IgD-negative memory B cell (primary cell): ENCODE measurements around the gene CCRL2. TPM values are rescaled to one million over a fixed set of nuclear protein-coding genes. Genes with fewer than 3 reads are reported as not detected.

Experiments used
- H3K27ac Mint-ChIP-seq, 3 donors: one replicate each; pipeline ENCODE4 v1.8.0; 2020 to 2022; ENCODE audit warnings: mild to moderate bottlenecking in 3 of 3, mixed read lengths in 3 of 3, moderate library complexity in 1 of 3
- H3K27me3 Mint-ChIP-seq: one replicate; pipeline ENCODE4 v1.8.0; 2021; ENCODE audit warnings: mixed read lengths
- H3K36me3 Mint-ChIP-seq: one replicate; pipeline ENCODE4 v1.8.0; 2020; ENCODE audit warnings: mild to moderate bottlenecking, mixed read lengths
- H3K4me1 Mint-ChIP-seq, 3 donors: one replicate each; pipeline ENCODE4 v1.8.0; 2020 to 2022; ENCODE audit warnings: mixed read lengths in 3 of 3, mild to moderate bottlenecking in 1 of 3
- H3K4me3 Mint-ChIP-seq, 4 donors: one replicate each; pipeline ENCODE4 v1.8.0; 2020 to 2022; ENCODE audit warnings: mild to moderate bottlenecking in 4 of 4, mixed read lengths in 4 of 4, moderate library complexity in 3 of 4
- H3K9me3 Mint-ChIP-seq, 3 donors: one replicate each; pipeline ENCODE4 v1.8.0; 2020 to 2021; ENCODE audit warnings: mixed read lengths in 3 of 3, mild to moderate bottlenecking in 1 of 3
- polyA plus RNA-seq: library from polyadenylated mRNA; unstranded; fragments of 300-500 nt; fragmentation: Illumina TruSeq; gene quantifications from one replicate; pipeline ENCODE4 v1.2.3, GENCODE V29; 2021

CCRL2 gene
- polyA plus RNA-seq, 1 donor from 2014 or later: 1.3 TPM

DNA sequence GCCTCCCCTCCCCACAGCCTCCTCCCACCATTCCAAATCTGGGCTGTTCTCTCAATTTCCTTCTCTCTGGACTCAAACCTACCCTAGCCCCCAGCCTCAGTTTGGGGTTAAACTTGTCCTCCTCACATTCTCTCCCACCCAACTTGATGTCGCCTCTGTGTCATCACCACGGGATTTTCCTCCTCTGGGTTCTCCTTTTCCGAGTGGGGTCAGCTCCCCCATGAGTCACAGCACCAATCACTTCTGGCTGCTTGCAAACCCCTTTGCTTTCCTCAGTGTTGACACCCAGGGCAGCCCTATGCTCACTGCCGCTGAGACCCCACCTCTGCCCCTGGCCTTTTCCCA is 644 bp upstream of the CCRL2 start:
- peaks cover 7 to 23% (median 13%) of the 10 kb centered on the region in 3 donors for H3K4me1 Mint-ChIP-seq
- H3K9me3 Mint-ChIP-seq: peaks cover 2 to 4% (median 3%) of the 10 kb centered on the region in 3 donors
- H3K4me3 Mint-ChIP-seq: peak overlapping the region in 3 of 4 donors; percentile 21 to 93 (median 87)
- peaks cover 1% of the 10 kb centered on the region for H3K36me3 Mint-ChIP-seq
- H3K27ac Mint-ChIP-seq: peak overlapping the region in 2 of 3 donors; percentile 13 to 90
- peaks cover 6% of the 10 kb centered on the region for H3K27me3 Mint-ChIP-seq

DNA sequence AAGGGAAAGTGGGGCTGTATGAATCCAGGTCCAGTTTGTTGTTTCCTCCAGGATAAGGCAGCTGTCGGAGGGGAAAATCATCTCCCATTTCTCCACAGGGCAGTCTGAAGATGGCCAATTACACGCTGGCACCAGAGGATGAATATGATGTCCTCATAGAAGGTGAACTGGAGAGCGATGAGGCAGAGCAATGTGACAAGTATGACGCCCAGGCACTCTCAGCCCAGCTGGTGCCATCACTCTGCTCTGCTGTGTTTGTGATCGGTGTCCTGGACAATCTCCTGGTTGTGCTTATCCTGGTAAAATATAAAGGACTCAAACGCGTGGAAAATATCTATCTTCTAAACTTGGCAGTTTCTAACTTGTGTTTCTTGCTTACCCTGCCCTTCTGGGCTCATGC is 911 bp downstream of the CCRL2 start:
- Mint-ChIP-seq H3K4me1 (peaks cover 8 to 23% (median 13%) of the 10 kb centered on the region in 3 donors), H3K36me3 (peaks cover 1% of the 10 kb centered on the region), H3K27ac (no peak overlapping the region), H3K27me3 (peaks cover 4% of the 10 kb centered on the region), H3K9me3 (peaks cover 0 to 2% (median under 1%) of the 10 kb centered on the region in 3 donors), H3K4me3 (peak overlapping the region in 2 of 4 donors; percentile 29 to 93)

DNA sequence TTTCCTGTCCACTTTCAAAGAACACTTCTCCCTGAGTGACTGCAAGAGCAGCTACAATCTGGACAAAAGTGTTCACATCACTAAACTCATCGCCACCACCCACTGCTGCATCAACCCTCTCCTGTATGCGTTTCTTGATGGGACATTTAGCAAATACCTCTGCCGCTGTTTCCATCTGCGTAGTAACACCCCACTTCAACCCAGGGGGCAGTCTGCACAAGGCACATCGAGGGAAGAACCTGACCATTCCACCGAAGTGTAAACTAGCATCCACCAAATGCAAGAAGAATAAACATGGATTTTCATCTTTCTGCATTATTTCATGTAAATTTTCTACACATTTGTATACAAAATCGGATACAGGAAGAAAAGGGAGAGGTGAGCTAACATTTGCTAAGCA is 1.8 kb downstream of the CCRL2 start:
- peak overlapping the region in 1 of 4 donors; percentile 65 for H3K4me3 Mint-ChIP-seq
- peaks cover 1% of the 10 kb centered on the region for H3K36me3 Mint-ChIP-seq
- H3K9me3 Mint-ChIP-seq: no peaks in the 10 kb centered on the region
- peaks cover 8 to 23% (median 13%) of the 10 kb centered on the region in 3 donors for H3K4me1 Mint-ChIP-seq
- H3K27me3 Mint-ChIP-seq: peaks cover 2% of the 10 kb centered on the region
- no peak overlapping the region for H3K27ac Mint-ChIP-seq

DNA sequence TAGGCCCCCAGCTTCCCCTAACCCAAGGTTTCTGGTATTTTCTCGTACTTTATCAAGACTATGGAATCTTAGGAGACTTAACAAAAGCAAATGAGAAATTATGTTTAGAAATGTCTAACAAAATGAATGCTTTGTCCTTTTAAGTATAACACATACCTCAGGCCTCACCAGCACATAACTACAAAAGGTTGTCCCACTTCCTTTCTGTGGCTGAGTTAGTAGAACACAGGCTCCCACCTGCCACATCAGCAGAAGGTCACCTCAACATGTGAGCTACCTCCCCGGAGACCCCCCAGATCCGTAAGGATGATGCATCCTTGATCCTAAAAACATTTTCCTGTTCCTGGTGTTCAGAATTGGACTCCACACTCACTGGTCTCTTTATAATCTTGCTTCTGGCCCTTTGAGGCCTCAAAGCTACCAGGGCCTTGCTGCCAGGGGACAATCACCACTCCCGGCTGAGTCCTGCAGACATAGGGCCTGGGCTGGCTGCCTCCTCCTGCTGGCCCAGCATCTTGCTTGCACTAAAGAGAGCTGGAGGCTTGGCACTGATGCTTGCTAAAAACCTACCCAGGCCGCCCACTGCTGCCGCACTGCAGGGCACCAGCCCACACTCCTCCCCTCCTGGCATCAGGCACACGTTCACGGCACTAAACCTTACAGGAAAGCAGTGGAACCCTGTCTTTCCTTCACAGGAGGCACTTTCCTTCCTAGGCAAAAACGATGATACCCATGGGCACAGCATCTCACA is 2.9 kb downstream of the CCRL2 start:
- peaks cover 2% of the 10 kb centered on the region for H3K27me3 Mint-ChIP-seq
- peaks cover 8 to 18% (median 13%) of the 10 kb centered on the region in 3 donors for H3K4me1 Mint-ChIP-seq
- peak overlapping the region in 1 of 4 donors; percentile 78 for H3K4me3 Mint-ChIP-seq
- peaks cover 1% of the 10 kb centered on the region for H3K36me3 Mint-ChIP-seq
- H3K9me3 Mint-ChIP-seq: no peaks in the 10 kb centered on the region
- H3K27ac Mint-ChIP-seq: peak overlapping the region in 1 of 3 donors; percentile 82

DNA sequence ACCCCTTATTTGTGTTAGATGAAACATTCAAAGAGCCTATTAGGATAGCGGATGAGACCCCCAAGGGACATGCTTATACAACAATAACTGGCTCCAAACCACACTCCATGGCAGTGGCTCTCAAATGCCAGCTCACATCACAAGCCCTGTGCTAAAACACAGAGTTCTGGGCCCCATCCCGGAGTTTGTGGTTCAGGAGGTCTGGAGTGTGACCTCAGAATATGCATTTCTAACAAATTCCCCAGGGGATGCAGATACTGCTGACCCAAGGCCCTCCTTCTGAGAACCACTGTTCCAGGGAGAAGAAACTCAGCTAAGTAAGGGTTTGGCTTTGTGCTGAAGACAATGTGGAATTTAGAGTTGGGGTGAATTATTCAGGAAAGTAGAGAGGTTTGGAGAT is 3.6 kb downstream of the CCRL2 start:
- Mint-ChIP-seq H3K9me3 (no peaks in the 10 kb centered on the region), H3K27me3 (peaks cover 2% of the 10 kb centered on the region), H3K4me1 (peaks cover 8 to 17% (median 11%) of the 10 kb centered on the region in 3 donors), H3K36me3 (peaks cover 1% of the 10 kb centered on the region), H3K4me3 (no peak overlapping the region), H3K27ac (no peak overlapping the region)

DNA sequence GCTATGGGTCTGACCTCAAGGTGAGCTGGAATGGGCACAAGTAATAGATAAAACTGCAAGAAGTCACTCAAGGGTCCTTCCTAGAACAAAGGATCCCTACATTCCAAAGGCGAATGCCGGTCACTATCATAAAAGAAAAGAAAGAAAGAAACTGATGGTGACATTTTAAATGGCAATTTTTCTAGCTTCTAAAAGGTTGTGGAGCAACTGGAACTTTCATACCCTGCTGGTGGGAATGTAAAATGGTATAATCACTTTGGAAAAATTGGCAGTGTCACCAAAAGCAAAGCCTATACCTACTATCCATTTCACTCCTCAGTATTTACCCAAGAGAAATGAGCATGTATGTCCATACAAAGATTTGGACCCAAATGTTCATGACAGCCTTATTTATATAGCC is 4.2 kb downstream of the CCRL2 start:
- Mint-ChIP-seq H3K9me3 (no peaks in the 10 kb centered on the region), H3K27me3 (peaks cover 2% of the 10 kb centered on the region), H3K27ac (no peak overlapping the region), H3K36me3 (peaks cover 1% of the 10 kb centered on the region), H3K4me1 (peaks cover 7 to 14% (median 11%) of the 10 kb centered on the region in 3 donors), H3K4me3 (no peak overlapping the region)

DNA sequence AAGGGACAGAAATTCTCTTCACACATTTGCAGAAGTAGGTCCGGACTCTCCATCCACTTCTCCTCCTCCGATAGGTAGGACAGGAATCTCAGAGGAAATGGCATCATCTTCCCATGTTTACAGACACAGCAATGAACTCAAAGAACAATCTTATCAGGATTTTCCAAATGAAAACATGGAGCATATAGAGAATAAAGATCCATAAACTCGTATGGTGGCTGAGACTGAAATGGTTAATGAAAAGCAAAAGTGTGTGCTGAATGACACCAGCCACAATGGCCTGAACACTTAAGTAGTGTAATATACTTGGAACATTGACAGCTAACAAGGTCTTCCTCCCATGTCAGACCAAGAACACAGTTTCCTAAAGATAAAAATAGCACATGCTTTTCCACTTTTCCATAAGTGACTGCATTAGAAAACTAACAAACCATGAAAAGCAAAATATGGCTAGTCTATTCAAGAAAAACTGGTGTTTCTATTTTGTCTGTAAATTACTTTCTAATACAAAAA is 5.8 kb downstream of the CCRL2 start:
- H3K27me3 Mint-ChIP-seq: peaks cover under 1% of the 10 kb centered on the region
- no peak overlapping the region for H3K27ac Mint-ChIP-seq
- H3K36me3 Mint-ChIP-seq: peaks cover 1% of the 10 kb centered on the region
- H3K9me3 Mint-ChIP-seq: no peaks in the 10 kb centered on the region
- no peak overlapping the region for H3K4me3 Mint-ChIP-seq
- H3K4me1 Mint-ChIP-seq: peaks cover 0 to 4% (median 3%) of the 10 kb centered on the region in 3 donors

DNA sequence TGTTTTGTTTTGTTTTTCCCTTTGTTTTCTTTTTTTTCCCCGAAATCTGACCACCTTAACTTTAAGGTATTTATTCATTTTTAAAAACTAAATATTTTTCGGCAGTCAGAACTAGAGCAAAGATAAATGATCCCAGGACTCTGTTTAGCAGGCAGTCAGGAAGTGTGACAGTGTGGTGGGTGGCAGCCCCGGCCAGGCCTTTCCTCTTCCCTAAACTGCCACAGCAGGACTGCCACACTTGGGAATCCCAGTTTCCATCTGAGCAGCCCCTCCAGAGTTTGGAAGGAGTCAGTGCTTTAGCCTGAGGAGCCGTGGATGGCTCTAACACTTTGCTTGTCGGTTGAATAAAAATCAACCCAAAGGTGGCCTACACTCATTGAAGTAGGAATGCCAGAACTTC is 6.9 kb downstream of the CCRL2 start:
- H3K27me3 Mint-ChIP-seq: no peaks in the 10 kb centered on the region
- no peaks in the 10 kb centered on the region for H3K9me3 Mint-ChIP-seq
- peak overlapping the region in 1 of 4 donors; percentile 8 for H3K4me3 Mint-ChIP-seq
- peaks cover 0 to 1% (median 0%) of the 10 kb centered on the region in 3 donors for H3K4me1 Mint-ChIP-seq
- peaks cover 1% of the 10 kb centered on the region for H3K36me3 Mint-ChIP-seq
- no peak overlapping the region for H3K27ac Mint-ChIP-seq

DNA sequence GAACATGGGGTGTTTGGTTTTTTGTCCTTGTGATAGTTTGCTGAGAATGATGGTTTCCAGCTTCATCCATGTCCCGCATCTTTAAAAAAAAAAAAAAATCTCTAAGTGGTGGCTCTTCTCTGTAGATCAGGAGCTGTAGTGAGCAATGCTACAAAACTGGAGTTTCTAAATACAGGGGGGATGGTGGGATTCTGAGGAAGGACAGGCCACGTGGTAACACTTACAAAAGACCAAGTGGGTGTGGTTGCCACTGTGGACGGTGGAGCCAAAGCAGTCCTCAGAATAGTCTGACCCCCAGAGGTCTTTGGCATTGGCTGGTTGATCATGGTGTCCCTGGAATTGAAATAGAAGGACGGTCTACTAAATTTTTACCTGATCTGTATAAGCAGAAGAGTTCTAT is 7.7 kb downstream of the CCRL2 start:
- Mint-ChIP-seq H3K9me3 (no peaks in the 10 kb centered on the region), H3K36me3 (peaks cover 1% of the 10 kb centered on the region), H3K4me3 (peak overlapping the region in 1 of 4 donors; percentile 51), H3K27ac (peak overlapping the region in 1 of 3 donors; percentile 67), H3K4me1 (peaks cover 0 to 1% (median 0%) of the 10 kb centered on the region in 3 donors), H3K27me3 (no peaks in the 10 kb centered on the region)

DNA sequence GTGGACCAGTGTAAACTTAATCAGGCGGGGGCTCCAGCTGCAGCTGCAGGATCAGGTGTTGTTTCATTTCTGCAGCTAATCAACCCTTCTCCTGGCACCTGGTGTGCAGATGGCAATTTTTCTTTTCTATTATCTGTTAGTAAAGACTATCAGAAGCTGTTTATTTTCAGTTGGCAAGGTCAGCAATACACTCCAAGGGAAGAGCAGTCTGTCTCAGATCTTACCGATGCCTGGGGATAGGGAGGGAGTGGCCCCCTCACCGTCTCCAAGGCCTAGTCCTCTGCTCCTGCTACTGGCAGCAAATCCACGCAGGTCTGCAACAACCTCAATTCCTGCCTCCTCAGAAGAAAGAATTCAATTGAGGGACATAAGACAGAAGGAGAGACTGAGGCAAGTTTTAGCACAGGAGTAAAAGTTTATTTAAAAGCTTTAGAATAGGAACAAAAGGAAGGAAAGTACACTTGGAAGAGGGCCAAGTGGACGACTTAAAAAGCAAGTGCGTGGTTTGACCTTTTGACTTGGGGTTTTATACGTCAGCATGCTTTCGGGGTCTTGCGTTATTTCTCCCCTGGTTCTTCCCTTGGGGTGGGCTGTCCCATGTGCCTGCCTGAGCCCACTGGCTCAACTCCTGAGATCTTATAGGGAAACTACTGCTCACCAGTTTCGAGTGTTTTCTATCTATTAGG is 9.2 kb downstream of the CCRL2 start:
- no peaks in the 10 kb centered on the region for H3K27me3 Mint-ChIP-seq
- no peaks in the 10 kb centered on the region for H3K36me3 Mint-ChIP-seq
- H3K4me3 Mint-ChIP-seq: no peak overlapping the region
- H3K9me3 Mint-ChIP-seq: no peaks in the 10 kb centered on the region
- H3K4me1 Mint-ChIP-seq: peaks cover 0 to 1% (median 0%) of the 10 kb centered on the region in 3 donors
- H3K27ac Mint-ChIP-seq: no peak overlapping the region

DNA sequence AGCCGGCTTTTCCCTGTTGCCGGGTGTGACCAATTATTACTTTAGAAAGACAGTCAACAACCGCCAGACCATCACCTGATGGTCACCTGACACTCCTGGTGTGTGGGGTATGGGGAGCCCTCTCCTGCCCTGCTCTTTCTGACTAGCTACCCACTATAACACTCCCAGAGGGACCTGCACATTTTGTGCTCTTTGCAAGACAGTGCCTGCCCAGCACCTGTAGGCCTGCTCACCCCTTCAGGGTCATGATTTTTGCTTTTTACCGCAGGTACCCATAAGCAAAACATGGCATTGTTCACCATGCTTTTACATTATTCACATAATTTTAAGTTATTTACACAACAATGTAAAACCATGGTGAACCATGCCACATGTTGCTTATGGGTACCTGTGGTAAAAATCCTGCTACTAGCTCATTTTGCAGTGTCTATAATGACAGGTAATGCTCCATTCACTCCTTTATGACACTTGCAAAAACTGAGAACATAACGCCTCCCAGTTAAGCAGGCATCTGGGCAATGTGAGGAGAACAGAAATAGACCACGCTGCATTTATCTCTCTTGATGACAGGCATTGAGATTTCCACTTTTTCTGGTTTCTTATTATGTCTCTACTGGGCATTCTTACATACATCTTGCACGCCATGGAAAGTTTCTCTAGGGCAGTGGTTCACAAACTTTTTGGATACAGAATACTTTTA is 9.9 kb downstream of the CCRL2 start:
- no peaks in the 10 kb centered on the region for H3K36me3 Mint-ChIP-seq
- H3K4me1 Mint-ChIP-seq: peaks cover 0 to 1% (median 0%) of the 10 kb centered on the region in 3 donors
- H3K27ac Mint-ChIP-seq: no peak overlapping the region
- no peaks in the 10 kb centered on the region for H3K27me3 Mint-ChIP-seq
- no peaks in the 10 kb centered on the region for H3K9me3 Mint-ChIP-seq
- H3K4me3 Mint-ChIP-seq: no peak overlapping the region

DNA sequence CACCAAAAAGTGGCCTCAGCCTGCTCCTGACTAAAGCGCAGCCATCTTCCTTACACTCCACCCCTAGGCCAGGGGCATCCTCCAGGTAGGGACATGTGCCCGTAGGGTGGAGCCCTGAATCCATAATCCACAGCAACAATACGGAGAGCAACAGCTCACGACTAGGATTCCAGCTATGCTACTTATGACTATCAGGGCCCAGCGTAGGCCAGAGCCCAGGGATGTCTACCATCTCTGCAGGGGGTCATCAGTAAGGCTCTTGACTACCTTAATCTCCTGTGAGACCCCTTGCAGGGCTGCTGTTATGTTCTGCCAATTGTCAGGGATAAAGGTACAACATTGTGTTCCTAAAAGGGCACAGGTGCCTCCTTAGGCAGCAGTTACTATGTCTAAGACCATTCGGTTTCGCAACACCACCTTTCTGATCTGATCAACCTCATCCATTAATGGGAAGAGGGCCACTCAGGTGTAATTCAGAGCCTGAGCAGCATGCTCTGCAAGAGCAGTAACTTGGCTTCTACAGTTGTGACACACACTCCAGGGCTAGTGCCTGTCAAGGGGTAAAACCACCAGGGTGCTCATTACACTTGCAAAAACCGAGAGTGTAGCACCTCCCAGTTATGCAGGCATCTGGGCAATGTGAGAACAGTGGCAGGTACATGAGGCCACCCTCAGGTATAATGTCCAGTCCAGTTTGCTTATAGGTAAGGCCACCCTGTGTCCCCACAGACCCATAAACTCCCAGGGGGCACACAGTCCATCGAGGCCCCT is 11.0 kb downstream of the CCRL2 start:
- Mint-ChIP-seq H3K27ac (no peak overlapping the region), H3K9me3 (no peaks in the 10 kb centered on the region), H3K27me3 (no peaks in the 10 kb centered on the region), H3K4me3 (no peak overlapping the region), H3K4me1 (no peaks in the 10 kb centered on the region), H3K36me3 (no peaks in the 10 kb centered on the region)

DNA sequence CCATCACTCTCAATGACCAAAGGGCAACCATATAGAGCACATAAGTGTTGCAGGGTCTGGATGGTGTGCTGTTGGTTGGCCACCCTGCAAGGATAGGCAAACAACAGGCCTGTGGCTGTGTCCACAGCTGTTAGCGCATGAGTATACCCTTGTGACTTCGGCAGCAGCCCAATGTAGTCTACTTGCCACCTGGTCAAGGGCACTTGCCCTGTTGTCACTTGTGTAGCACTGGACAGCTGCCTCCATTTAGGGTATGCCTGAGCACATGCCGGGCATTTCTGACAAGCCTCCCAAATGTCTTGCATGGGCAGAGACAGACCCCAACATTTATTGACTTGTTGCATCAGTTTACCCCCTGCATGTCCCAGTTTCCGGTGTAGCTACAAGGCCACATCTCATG is 12.8 kb downstream of the CCRL2 start:
- H3K36me3 Mint-ChIP-seq: no peaks in the 10 kb centered on the region
- no peaks in the 10 kb centered on the region for H3K4me1 Mint-ChIP-seq
- H3K27ac Mint-ChIP-seq: no peak overlapping the region
- no peaks in the 10 kb centered on the region for H3K27me3 Mint-ChIP-seq
- no peak overlapping the region for H3K4me3 Mint-ChIP-seq
- no peaks in the 10 kb centered on the region for H3K9me3 Mint-ChIP-seq

DNA sequence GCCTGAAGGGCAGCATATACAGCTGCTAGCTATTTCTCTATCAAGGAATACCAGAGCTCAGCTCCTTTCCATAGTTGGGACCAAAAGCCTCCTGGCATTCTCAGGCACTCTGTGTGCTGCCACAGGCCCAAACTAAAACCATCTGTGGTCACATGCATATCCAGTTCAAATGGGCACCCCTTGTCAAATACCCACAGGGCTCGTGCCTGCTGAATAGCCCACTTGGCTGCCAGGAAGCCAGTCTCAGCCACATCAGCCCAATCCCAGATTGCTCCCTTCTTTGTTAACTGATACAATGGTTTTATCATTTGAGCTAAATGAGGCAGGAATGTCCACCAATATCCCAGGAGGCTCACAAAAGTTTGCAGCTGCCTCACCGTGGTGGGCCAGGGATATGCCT is 13.9 kb downstream of the CCRL2 start:
- H3K4me1 Mint-ChIP-seq: no peaks in the 10 kb centered on the region
- no peak overlapping the region for H3K27ac Mint-ChIP-seq
- H3K36me3 Mint-ChIP-seq: no peaks in the 10 kb centered on the region
- no peaks in the 10 kb centered on the region for H3K9me3 Mint-ChIP-seq
- H3K4me3 Mint-ChIP-seq: no peak overlapping the region
- no peaks in the 10 kb centered on the region for H3K27me3 Mint-ChIP-seq
